Inflammatory macrophage treated with lipopolysaccharide for 4 hours (primary cell): Measurements from ENCODE around the gene KCNJ1.

Experiments
- DNase-seq: peaks from one replicate; pipeline ENCODE4 v3.0.0-alpha.2; 2020

The KCNJ1 gene

GRCh38 chr11:128901653-128902514, 34.8 kb upstream of the KCNJ1 start:
- DNase-seq: no peak

- no peak for DNase-seq
These were observed 33.4 kb upstream of the KCNJ1 start for GRCh38 chr11:128900468-128900867.

- DNase-seq: no peak
These were observed 31.7 kb upstream of the KCNJ1 start for GRCh38 chr11:128898580-128899344.

GRCh38 chr11:128897826-128898225, 30.7 kb upstream of the KCNJ1 start:
- DNase-seq: no peak

GRCh38 chr11:128896356-128896755, 29.3 kb upstream of the KCNJ1 start:
- no peak for DNase-seq

- DNase-seq: no peak
These were observed 28.4 kb upstream of the KCNJ1 start for GRCh38 chr11:128895526-128895925.

- no peak for DNase-seq
These were observed 27.6 kb upstream of the KCNJ1 start for GRCh38 chr11:128894685-128895084.

GRCh38 chr11:128894286-128894681, 27.2 kb upstream of the KCNJ1 start:
- no peak for DNase-seq

GRCh38 chr11:128893578-128894285, 26.6 kb upstream of the KCNJ1 start:
- DNase-seq: no peak

- no peak for DNase-seq
These were observed 25.9 kb upstream of the KCNJ1 start for GRCh38 chr11:128892866-128893565.

GRCh38 chr11:128891913-128892398, 24.9 kb upstream of the KCNJ1 start:
- DNase-seq: no peak

- DNase-seq: peak; percentile 21
These were observed 23.7 kb upstream of the KCNJ1 start, which contains the start of gene KCNJ5 for GRCh38 chr11:128890543-128891368. TSS of gene KCNJ5 (plus strand) at chr11:128891356. CDS start at chr11:128911274, 19,918 bp downstream.

GRCh38 chr11:128890216-128890542, 23.1 kb upstream of the KCNJ1 start:
- no peak for DNase-seq

GRCh38 chr11:128889657-128890213, 22.6 kb upstream of the KCNJ1 start:
- no peak for DNase-seq

- DNase-seq: no peak
These were observed 21.2 kb upstream of the KCNJ1 start for GRCh38 chr11:128888034-128888985.

GRCh38 chr11:128886406-128887124, 19.5 kb upstream of the KCNJ1 start:
- no peak for DNase-seq

GRCh38 chr11:128884703-128885338, 17.7 kb upstream of the KCNJ1 start:
- DNase-seq: peak; percentile 52

GRCh38 chr11:128884054-128884453, 17.0 kb upstream of the KCNJ1 start:
- no peak for DNase-seq

- no peak for DNase-seq
These were observed 15.4 kb upstream of the KCNJ1 start for GRCh38 chr11:128882451-128882850.
